Lung (tissue), 12 donors: ENCODE measurements around the gene CDKN1C. TPM values are rescaled to one million over a fixed set of nuclear protein-coding genes. Genes with fewer than 3 reads are reported as not detected.

Experiments
- ATAC-seq: fragments of 200-7000 bp; cut with Tn5 transposase; one replicate; pipeline ENCODE4 v1.9.1; 2020; ENCODE audit warnings: moderate number of reproducible peaks; ENCODE audit not compliant: insufficient read depth, low FRiP score
- DNase-seq, 3 donors: peaks; one replicate each; pipeline ENCODE4 v3.0.0-alpha.2; 2013 to 2017
- H3K27ac ChIP-seq, 2 donors: one replicate each; pipeline ENCODE4 v1.5.1; 2013; ENCODE audit warnings: mild to moderate bottlenecking in 2 of 2, moderate library complexity in 2 of 2, control low read depth in 1 of 2, inconsistent platforms in 1 of 2, low read depth in 1 of 2, low read length in 1 of 2
- H3K27me3 ChIP-seq, 3 donors: one replicate each; pipeline ENCODE4 v1.5.1; 2013; ENCODE audit warnings: low read length in 2 of 3; ENCODE audit not compliant: control insufficient read depth in 3 of 3, insufficient read depth in 3 of 3
- H3K36me3 ChIP-seq, 4 donors: one replicate each; pipeline ENCODE4 v1.5.1; 2013; ENCODE audit warnings: low read length in 4 of 4, mild to moderate bottlenecking in 1 of 4, moderate library complexity in 1 of 4; ENCODE audit not compliant: control insufficient read depth in 4 of 4, insufficient read depth in 4 of 4
- H3K4me1 ChIP-seq, 5 donors: one replicate each; pipeline ENCODE4 v1.5.1; 2013; ENCODE audit warnings: low read length in 5 of 5, mild to moderate bottlenecking in 2 of 5, moderate library complexity in 1 of 5; ENCODE audit not compliant: control insufficient read depth in 5 of 5, insufficient read depth in 5 of 5
- H3K4me3 ChIP-seq: one replicate; pipeline ENCODE4 v1.5.1; 2013; ENCODE audit warnings: mild to moderate bottlenecking, control low read depth, moderate library complexity
- H3K9ac ChIP-seq, 2 donors: one replicate each; pipeline ENCODE4 v1.5.1; 2013; ENCODE audit warnings: low read length in 2 of 2, control low read depth in 1 of 2; ENCODE audit not compliant: insufficient read depth in 1 of 2
- H3K9me3 ChIP-seq, 4 donors: one replicate each; pipeline ENCODE4 v1.5.1; 2013; ENCODE audit warnings: low read length in 3 of 4, mild to moderate bottlenecking in 1 of 4, moderate library complexity in 1 of 4; ENCODE audit not compliant: control insufficient read depth in 4 of 4, insufficient read depth in 3 of 4
- WGBS, 2 donors: extraction: QIAGEN DNeasy Blood & Tissue Kit; methylation state at CpG; one replicate each; pipeline ENCODE4 v1.1.7; 2013; 5-methylcytosine and 5-hydroxymethylcytosine counted together
- polyA plus RNA-seq, 2 donors: library from polyadenylated mRNA; stranded (reverse); fragments of 200-250 nt; gene quantifications; one replicate each; pipeline ENCODE4 v1.2.1, GENCODE V29; 2013
- total RNA-seq, 2 donors: library from RNA; depleted of rRNA in 1 of 2; stranded (reverse); fragments of >200 nt in 1 of 2; gene quantifications; one replicate each; pipeline ENCODE4 v1.2.1, GENCODE V29; 2014 to 2021
- TF ChIP-seq, protein P1 (sequence below): IDR thresholded peaks from 2 replicates; pipeline ENCODE4 v1.5.1; 2012; ENCODE audit warnings: mild to moderate bottlenecking; ENCODE audit errors: control extremely low read depth, extremely low read depth
- donor health status: control.
- donor health status: control.
- donor health status: Bipolar disorder and iron deficiency.
- donor health status: healthy.
- donor health status: DM: yes; HTN: yes; CAD: no.

Gene CDKN1C
- total and polyA plus RNA-seq, 4 donors = 9.9 to 123 (median 26.8) TPM

DNA sequence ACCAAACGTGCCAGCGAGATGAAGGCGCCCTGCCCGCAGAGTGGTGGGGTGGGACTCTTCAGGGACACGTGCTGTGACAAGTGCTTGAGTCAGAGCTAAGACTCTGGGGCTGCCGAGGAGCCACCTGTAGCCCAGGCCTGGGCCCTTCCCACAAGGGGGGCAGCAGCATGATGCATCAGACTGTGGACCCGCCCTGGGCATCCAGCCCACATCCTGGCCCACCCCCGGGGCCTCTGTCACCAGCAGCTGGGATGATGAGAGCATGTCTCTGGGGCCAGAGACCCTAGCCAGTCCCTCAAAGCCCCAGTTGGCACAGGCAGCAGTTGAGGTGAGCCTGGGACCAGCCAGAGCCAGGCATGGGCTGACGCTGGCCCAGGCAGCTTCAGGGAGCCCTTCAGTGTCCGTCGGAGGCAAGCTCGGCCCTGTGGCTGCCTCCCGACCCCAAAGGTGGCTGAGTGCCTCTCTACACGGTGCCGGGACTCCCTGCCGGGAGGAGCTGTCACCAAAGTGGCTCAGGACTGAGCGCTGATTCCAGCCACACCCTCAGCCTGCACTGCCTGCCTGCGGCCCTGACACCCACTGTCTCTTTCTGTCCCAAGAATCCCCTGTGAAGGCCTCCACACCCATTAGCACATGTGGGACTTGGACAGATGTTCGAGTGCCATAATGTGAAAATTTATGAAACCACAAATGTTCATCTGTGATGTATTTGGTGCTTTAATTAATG is 41.3 kb downstream of the CDKN1C start:
- no peaks in the 10 kb centered on the region for H3K27me3 ChIP-seq
- DNase-seq = no peak
- no peak overlapping the region for H3K4me3 ChIP-seq
- H3K9ac ChIP-seq = no peak overlapping the region
- WGBS, 2 donors = 83 to 88% methylated on average over 19 of the region's 19 CpGs
- ATAC-seq = no peak
- H3K9me3 ChIP-seq = peaks cover 0 to 3% (median 0%) of the 10 kb centered on the region in 4 donors
- no peak overlapping the region for H3K27ac ChIP-seq
- peaks cover 0 to 22% (median 2%) of the 10 kb centered on the region in 5 donors for H3K4me1 ChIP-seq
- TF ChIP-seq, protein P1, sequence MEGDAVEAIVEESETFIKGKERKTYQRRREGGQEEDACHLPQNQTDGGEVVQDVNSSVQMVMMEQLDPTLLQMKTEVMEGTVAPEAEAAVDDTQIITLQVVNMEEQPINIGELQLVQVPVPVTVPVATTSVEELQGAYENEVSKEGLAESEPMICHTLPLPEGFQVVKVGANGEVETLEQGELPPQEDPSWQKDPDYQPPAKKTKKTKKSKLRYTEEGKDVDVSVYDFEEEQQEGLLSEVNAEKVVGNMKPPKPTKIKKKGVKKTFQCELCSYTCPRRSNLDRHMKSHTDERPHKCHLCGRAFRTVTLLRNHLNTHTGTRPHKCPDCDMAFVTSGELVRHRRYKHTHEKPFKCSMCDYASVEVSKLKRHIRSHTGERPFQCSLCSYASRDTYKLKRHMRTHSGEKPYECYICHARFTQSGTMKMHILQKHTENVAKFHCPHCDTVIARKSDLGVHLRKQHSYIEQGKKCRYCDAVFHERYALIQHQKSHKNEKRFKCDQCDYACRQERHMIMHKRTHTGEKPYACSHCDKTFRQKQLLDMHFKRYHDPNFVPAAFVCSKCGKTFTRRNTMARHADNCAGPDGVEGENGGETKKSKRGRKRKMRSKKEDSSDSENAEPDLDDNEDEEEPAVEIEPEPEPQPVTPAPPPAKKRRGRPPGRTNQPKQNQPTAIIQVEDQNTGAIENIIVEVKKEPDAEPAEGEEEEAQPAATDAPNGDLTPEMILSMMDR = no peak
- H3K36me3 ChIP-seq = peaks cover 0 to 3% (median 0%) of the 10 kb centered on the region in 4 donors

DNA sequence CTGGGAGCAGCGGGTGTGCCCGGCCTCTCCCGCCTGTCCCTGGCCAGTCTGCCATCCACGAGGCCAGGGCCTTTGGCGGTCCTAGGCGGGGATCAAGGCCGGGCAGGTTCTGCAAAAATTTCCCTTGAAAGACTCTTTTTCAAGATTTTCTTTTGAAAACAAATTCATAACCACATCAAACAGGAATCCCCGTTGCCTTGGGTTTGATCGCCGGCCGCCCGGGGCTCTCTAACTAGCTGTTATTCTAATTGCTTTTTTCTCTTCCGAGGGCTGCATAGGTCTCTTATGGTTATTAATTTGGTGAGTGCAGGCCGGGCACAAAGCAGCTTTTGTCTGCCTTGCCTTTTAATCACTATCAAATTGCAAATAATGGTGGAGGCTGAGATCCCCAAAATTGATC is 42.0 kb downstream of the CDKN1C start:
- H3K4me1 ChIP-seq = peaks cover 0 to 22% (median 2%) of the 10 kb centered on the region in 5 donors
- peaks cover 0 to 3% (median 0%) of the 10 kb centered on the region in 4 donors for H3K9me3 ChIP-seq
- H3K9ac ChIP-seq = no peak overlapping the region
- no peak overlapping the region for H3K27ac ChIP-seq
- TF ChIP-seq, protein P1 = no peak
- ATAC-seq = no peak
- no peak overlapping the region for H3K4me3 ChIP-seq
- no peaks in the 10 kb centered on the region for H3K27me3 ChIP-seq
- no peak for DNase-seq
- WGBS, 2 donors = 88 to 94% methylated on average over 14 of the region's 14 CpGs
- H3K36me3 ChIP-seq = peaks cover 0 to 3% (median 0%) of the 10 kb centered on the region in 4 donors

DNA sequence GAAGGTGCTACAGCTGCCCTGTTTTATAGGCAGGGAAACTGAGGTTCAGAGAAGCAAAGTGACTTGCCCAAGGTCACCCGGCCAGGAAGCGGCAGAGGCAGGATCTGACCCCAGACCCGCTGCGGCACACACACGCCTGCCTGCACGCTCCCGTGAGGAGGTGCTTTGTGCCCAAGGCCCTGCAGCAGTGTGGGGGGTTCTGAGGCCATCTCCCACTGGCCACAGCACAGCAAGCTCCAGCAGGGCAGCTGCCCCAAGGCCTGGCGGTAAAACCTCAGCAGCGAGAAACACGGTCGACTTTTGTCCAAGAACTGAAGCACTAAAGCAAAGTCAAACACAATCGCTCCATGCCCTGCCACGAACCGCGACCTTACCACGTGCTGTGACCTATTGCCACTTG is 42.7 kb downstream of the CDKN1C start:
- no peak overlapping the region for H3K27ac ChIP-seq

More for the DNA sequence above, 42.7 kb downstream of the CDKN1C start:
- no peak overlapping the region for H3K9ac ChIP-seq
- no peaks in the 10 kb centered on the region for H3K36me3 ChIP-seq
- H3K4me3 ChIP-seq = no peak overlapping the region
- peaks cover 0 to 3% (median 0%) of the 10 kb centered on the region in 4 donors for H3K9me3 ChIP-seq
- TF ChIP-seq, protein P1 = no peak
- no peaks in the 10 kb centered on the region for H3K27me3 ChIP-seq
- ATAC-seq = no peak
- peaks cover 0 to 27% (median 2%) of the 10 kb centered on the region in 5 donors for H3K4me1 ChIP-seq
- 95 to 97% methylated on average over 16 of the region's 16 CpGs for WGBS, 2 donors
- DNase-seq = no peak
